Measurements from ENCODE around the gene C16orf92.
"Not testable (repeated sequence)": the region's sequence is repeated elsewhere in the genome, so short reads cannot be mapped to it uniquely, and the experiment has no call there.

The C16orf92 gene

GRCh38 chr16:30027588-30028437 lies 4.8 kb downstream of the C16orf92 start:
- peak; percentile 86 for DNase-seq (ENCODE audit: low spot score)

- no peak for DNase-seq (ENCODE audit: low spot score)
Measured at GRCh38 chr16:30028438-30029076, 5.6 kb downstream of the C16orf92 start.

- no peak for DNase-seq (ENCODE audit: low spot score)
Measured at GRCh38 chr16:30030011-30030685, 7.2 kb downstream of the C16orf92 start.

GRCh38 chr16:30030841-30031413 lies 7.9 kb downstream of the C16orf92 start, which contains the start of gene TLCD3B:
TLCD3B (minus strand) TSS chr16:30031271; CDS start chr16:30030527, 744 bp downstream.
- DNase-seq (ENCODE audit: low spot score) = peak; percentile 64

- no peak for DNase-seq (ENCODE audit: low spot score)
Measured at GRCh38 chr16:30031477-30031918, 8.5 kb downstream of the C16orf92 start.

GRCh38 chr16:30032083-30032819 lies 9.3 kb downstream of the C16orf92 start:
- peak; percentile 75 for DNase-seq (ENCODE audit: low spot score)

GRCh38 chr16:30033270-30033669 lies 10.3 kb downstream of the C16orf92 start:
- DNase-seq (ENCODE audit: low spot score) = no peak

- DNase-seq (ENCODE audit: low spot score) = no peak
Measured at GRCh38 chr16:30040221-30040620, 17.2 kb downstream of the C16orf92 start.

- not testable (repeated sequence) for DNase-seq (ENCODE audit: low spot score)
Measured at GRCh38 chr16:30040690-30041089, 17.7 kb downstream of the C16orf92 start.

GRCh38 chr16:30041841-30042240 lies 18.8 kb downstream of the C16orf92 start:
- no peak for DNase-seq (ENCODE audit: low spot score)

GRCh38 chr16:30046178-30046577 lies 23.2 kb downstream of the C16orf92 start:
- DNase-seq (ENCODE audit: low spot score) = no peak

- no peak for DNase-seq (ENCODE audit: low spot score)
Measured at GRCh38 chr16:30046588-30046987, 23.6 kb downstream of the C16orf92 start.

- no peak for DNase-seq (ENCODE audit: low spot score)
Measured at GRCh38 chr16:30049871-30050270, 26.9 kb downstream of the C16orf92 start.

GRCh38 chr16:30051518-30051917 lies 28.5 kb downstream of the C16orf92 start:
- no peak for DNase-seq (ENCODE audit: low spot score)

- DNase-seq (ENCODE audit: low spot score) = peak; percentile 91
Measured at GRCh38 chr16:30052671-30053372, 29.8 kb downstream of the C16orf92 start.

- DNase-seq (ENCODE audit: low spot score) = no peak
Measured at GRCh38 chr16:30053376-30054015, 30.5 kb downstream of the C16orf92 start.

GRCh38 chr16:30054451-30054850 lies 31.5 kb downstream of the C16orf92 start:
- no peak for DNase-seq (ENCODE audit: low spot score)

GRCh38 chr16:30054959-30055553 lies 32.1 kb downstream of the C16orf92 start:
- peak; percentile 61 for DNase-seq (ENCODE audit: low spot score)

- no peak for DNase-seq (ENCODE audit: low spot score)
Measured at GRCh38 chr16:30060346-30060745, 37.3 kb downstream of the C16orf92 start.

All from D341Med (cell line).